ENCODE data around the gene PLCL2.
"Not testable (repeated sequence)": the region's sequence is repeated elsewhere in the genome, so short reads cannot be mapped to it uniquely, and the experiment has no call there.

Gene PLCL2

GRCh38 chr3:17075907-17076306, 191.2 kb downstream of the PLCL2 start:
- DNase-seq (ENCODE audit: low spot score), result no peak

- no peak for DNase-seq (ENCODE audit: low spot score)
These were observed 192.3 kb downstream of the PLCL2 start for GRCh38 chr3:17076940-17077605.

- no peak for DNase-seq (ENCODE audit: low spot score)
These were observed 192.9 kb downstream of the PLCL2 start for GRCh38 chr3:17077606-17078005.

- no peak for DNase-seq (ENCODE audit: low spot score)
These were observed 194.2 kb downstream of the PLCL2 start for GRCh38 chr3:17078926-17079465.

GRCh38 chr3:17079933-17080332, 195.2 kb downstream of the PLCL2 start:
- DNase-seq (ENCODE audit: low spot score), result no peak

- no peak for DNase-seq (ENCODE audit: low spot score)
These were observed 196.8 kb downstream of the PLCL2 start for GRCh38 chr3:17081520-17081919.

GRCh38 chr3:17087509-17087908, 202.8 kb downstream of the PLCL2 start:
- DNase-seq (ENCODE audit: low spot score), result no peak

GRCh38 chr3:17088017-17088416, 203.3 kb downstream of the PLCL2 start:
- no peak for DNase-seq (ENCODE audit: low spot score)

- no peak for DNase-seq (ENCODE audit: low spot score)
These were observed 204.0 kb downstream of the PLCL2 start for GRCh38 chr3:17088602-17089313.

- no peak for DNase-seq (ENCODE audit: low spot score)
These were observed 204.6 kb downstream of the PLCL2 start for GRCh38 chr3:17089314-17089700.

- no peak for DNase-seq (ENCODE audit: low spot score)
These were observed 205.7 kb downstream of the PLCL2 start for GRCh38 chr3:17090280-17090983.

GRCh38 chr3:17091910-17092582, 207.3 kb downstream of the PLCL2 start:
- DNase-seq (ENCODE audit: low spot score), result no peak

GRCh38 chr3:17092583-17092933, 207.8 kb downstream of the PLCL2 start:
- DNase-seq (ENCODE audit: low spot score), result no peak

GRCh38 chr3:17094551-17094950, 209.8 kb downstream of the PLCL2 start:
- DNase-seq (ENCODE audit: low spot score), result no peak

- DNase-seq (ENCODE audit: low spot score), result no peak
These were observed 218.8 kb downstream of the PLCL2 start for GRCh38 chr3:17103579-17103978.

- DNase-seq (ENCODE audit: low spot score), result not testable (repeated sequence)
These were observed 222.0 kb downstream of the PLCL2 start for GRCh38 chr3:17106801-17107200.

- DNase-seq (ENCODE audit: low spot score), result no peak
These were observed 226.1 kb downstream of the PLCL2 start for GRCh38 chr3:17110660-17111396.

GRCh38 chr3:17111586-17111985, 226.8 kb downstream of the PLCL2 start:
- DNase-seq (ENCODE audit: low spot score), result no peak

GRCh38 chr3:17115186-17115585, 230.4 kb downstream of the PLCL2 start:
- no peak for DNase-seq (ENCODE audit: low spot score)

GRCh38 chr3:17116007-17116600, 231.3 kb downstream of the PLCL2 start:
- no peak for DNase-seq (ENCODE audit: low spot score)

GRCh38 chr3:17118771-17119170, 234.0 kb downstream of the PLCL2 start:
- no peak for DNase-seq (ENCODE audit: low spot score)
